Mucosa of descending colon (tissue), 3 donors: ENCODE results near the gene DAAM2. TPM values are rescaled to one million over a fixed set of nuclear protein-coding genes. Genes with fewer than 3 reads are reported as not detected.

ENCODE experiments used
- ATAC-seq: fragments of 200-7000 bp; cut with Tn5 transposase; one replicate; pipeline ENCODE4 v1.9.1; 2020; ENCODE audit warnings: mild to moderate bottlenecking, moderate library complexity
- DNase-seq, 3 donors: peaks; one replicate each; pipeline ENCODE4 v3.0.0-alpha.2; 2020
- H3K36me3 ChIP-seq: fragments of 200-600 bp; one replicate; pipeline ENCODE4 v1.8.0; 2021; ENCODE audit warnings: low read depth, mild to moderate bottlenecking
- H3K4me1 ChIP-seq: fragments of 200-600 bp; one replicate; pipeline ENCODE4 v1.8.0; 2021; ENCODE audit warnings: low read depth, mild to moderate bottlenecking
- H3K4me3 ChIP-seq: fragments of 200-600 bp; one replicate; pipeline ENCODE4 v1.8.0; 2021; ENCODE audit warnings: mild to moderate bottlenecking
- H3K9me3 ChIP-seq: fragments of 200-600 bp; one replicate; pipeline ENCODE4 v1.8.0; 2021; ENCODE audit warnings: mild to moderate bottlenecking
- CTCF ChIP-seq: fragments of 200-600 bp; IDR thresholded peaks from one replicate; pipeline ENCODE4 v1.8.0; 2022; ENCODE audit warnings: antibody characterized with exemption, mild to moderate bottlenecking
- intact Hi-C, 2 donors: fragments of 100-400 bp; cut with DNase I in 1 of 2; cut with micrococcal nuclease in 1 of 2; formaldehyde crosslinking; loops; one replicate each; pipeline versions ENCODE4 v1.11.0 to v1.11.1; 2022; cut with DNase I, micrococcal nuclease
- total RNA-seq, 3 donors: library from RNA; stranded (reverse); fragmentation: NEBNext Ultra II Directional in 2 of 3; extraction: Animal tissue kit (Norgen Biotek cat#: 25700) in 2 of 3; gene quantifications; one replicate each; pipeline versions ENCODE4 v1.2.1 to v1.2.4, GENCODE V29; 2021 to 2023
- donor health status: DM: no; HTN: no; CAD: no; lungs with moderate emphysema.
- donor health status: DM: no; HTN: no; CAD: no.
- donor health status: DM: no; HTN: yes; CAD: no.

The DAAM2 gene
- total RNA-seq, 3 donors from 2014 or later, result 6.1 to 27.8 (median 9.1) TPM

DNA sequence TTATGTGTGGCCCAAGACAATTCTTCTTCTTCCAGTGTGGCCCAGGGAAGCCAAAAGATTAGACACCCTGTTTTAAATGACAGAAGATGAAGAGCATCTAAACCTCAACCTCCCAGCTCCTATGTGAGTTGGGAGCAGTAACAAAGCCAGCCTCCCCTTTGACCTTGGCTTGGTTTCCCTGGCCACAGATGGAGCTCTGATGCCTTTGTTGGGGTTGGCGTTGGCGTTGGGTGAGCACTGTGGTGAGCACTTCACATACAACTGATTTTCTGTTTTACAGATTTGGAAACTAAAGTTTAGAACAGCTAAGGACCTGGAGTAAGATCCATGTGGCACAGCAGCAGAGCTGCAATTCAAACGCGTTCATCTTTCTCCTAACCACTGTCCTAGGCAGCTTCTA, 22.1 kb downstream of the DAAM2 start:
- ATAC-seq (no peak), DNase-seq (no peak)
- intact Hi-C loops, result no loop called here
- H3K4me1 ChIP-seq, result no peaks in the 10 kb centered on the region
- no peaks in the 10 kb centered on the region for H3K9me3 ChIP-seq
- H3K4me3 ChIP-seq, result no peak overlapping the region
- no peak for TF ChIP-seq CTCF
- no peaks in the 10 kb centered on the region for H3K36me3 ChIP-seq

DNA sequence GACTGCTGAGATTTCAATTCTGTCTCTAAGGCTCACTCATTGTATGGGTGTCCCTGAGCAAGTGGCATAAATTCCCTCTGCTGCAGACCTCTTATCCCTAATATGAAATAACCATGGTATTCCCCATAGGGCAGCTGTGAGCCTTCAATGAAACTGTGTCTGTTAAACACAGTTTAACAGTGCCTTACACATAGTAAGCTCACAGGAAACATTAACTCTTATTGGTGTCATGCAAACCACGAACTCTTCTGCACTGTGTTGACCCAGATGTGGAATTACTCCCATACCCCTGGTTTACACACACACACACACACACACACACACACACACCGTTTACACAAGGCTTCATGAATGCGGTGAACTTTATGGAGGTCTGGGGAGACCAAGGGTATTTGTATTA, 23.2 kb downstream of the DAAM2 start:
- Histone ChIP-seq H3K4me1 (no peaks in the 10 kb centered on the region), H3K9me3 (no peaks in the 10 kb centered on the region), H3K4me3 (no peak overlapping the region), H3K36me3 (no peaks in the 10 kb centered on the region)
- intact Hi-C loops, result no loop called here
- no peak for TF ChIP-seq CTCF
- ATAC-seq, result no peak
- DNase-seq, result no peak

DNA sequence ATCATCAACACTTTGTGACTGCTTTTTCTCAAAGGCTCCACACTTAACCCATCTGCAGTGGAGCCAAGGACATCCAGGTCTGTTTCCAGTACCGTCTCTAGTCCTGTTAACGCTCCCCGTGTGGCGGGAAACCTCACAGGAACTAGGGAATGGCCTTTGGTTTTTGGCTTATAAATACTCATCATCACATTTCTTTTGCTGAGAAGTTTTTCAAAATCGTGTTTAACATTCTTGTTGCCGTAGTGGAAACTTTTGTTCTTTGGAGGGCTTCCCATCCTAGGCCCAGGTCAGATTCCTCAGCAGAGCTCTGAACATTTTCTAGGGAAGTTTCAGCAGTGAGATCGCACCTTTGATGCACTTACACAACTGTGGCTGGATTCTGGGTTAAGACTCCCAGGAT, 24.6 kb downstream of the DAAM2 start:
- no peak for TF ChIP-seq CTCF
- no peaks in the 10 kb centered on the region for H3K4me1 ChIP-seq
- ATAC-seq (no peak), DNase-seq (no peak)
- intact Hi-C loops, result no loop called here
- H3K36me3 ChIP-seq, result no peaks in the 10 kb centered on the region
- H3K9me3 ChIP-seq, result no peaks in the 10 kb centered on the region
- no peak overlapping the region for H3K4me3 ChIP-seq

DNA sequence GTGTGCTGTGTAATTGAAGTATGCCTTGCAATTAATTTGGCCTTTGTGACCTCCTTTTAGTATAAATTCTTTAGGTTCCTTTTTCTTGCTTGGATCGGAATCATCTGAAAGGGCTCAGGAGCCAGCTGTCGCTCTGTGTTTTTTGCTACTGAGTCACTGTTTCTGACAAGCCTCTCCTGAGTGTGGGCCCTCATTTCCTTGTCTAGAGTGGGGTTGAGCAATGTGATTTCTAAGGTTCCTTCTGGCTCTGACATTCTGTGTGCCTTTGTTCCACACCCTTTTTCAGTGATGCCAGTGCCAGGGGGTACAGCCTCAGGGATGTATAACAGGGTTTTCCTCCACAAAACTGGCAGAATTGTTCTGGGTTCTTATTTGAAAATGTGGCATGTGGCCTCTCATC, 26.5 kb downstream of the DAAM2 start:
- no peak for ATAC-seq
- no peak for TF ChIP-seq CTCF
- Histone ChIP-seq H3K9me3 (no peaks in the 10 kb centered on the region), H3K4me3 (no peak overlapping the region), H3K36me3 (no peaks in the 10 kb centered on the region), H3K4me1 (no peaks in the 10 kb centered on the region)
- intact Hi-C loops, result no loop called here
- no peak for DNase-seq

GRCh38 chr6:39819228-39819627, 27.1 kb downstream of the DAAM2 start:
- no peaks in the 10 kb centered on the region for H3K4me1 ChIP-seq
- ATAC-seq, result no peak
- H3K9me3 ChIP-seq, result no peaks in the 10 kb centered on the region
- H3K36me3 ChIP-seq, result no peaks in the 10 kb centered on the region
- DNase-seq, result no peak
- no peak for TF ChIP-seq CTCF
- no peak overlapping the region for H3K4me3 ChIP-seq
- intact Hi-C loops, result no loop called here

DNA sequence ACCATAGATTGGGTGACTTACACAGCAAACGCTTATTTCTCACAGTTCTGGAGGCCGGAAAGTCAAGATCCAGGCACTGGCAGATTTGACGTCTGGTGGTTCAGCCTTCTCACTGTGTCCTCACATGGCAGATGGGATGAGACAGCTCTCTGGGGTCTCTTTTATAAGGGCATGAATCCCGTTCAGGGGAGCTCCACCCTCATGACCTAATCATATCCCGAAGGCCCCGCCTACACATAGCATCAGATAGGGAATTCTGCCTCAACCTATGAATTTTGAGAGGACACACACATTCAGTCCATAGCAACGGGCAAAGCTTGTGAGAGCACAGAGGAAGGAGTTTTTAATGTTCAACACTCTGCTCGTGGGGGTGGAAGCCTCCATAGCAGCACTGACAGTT, 27.5 kb downstream of the DAAM2 start:
- no peaks in the 10 kb centered on the region for H3K36me3 ChIP-seq
- no peaks in the 10 kb centered on the region for H3K9me3 ChIP-seq
- no peak for TF ChIP-seq CTCF
- no peak overlapping the region for H3K4me3 ChIP-seq
- no peak for ATAC-seq
- H3K4me1 ChIP-seq, result no peaks in the 10 kb centered on the region
- no peak for DNase-seq
- intact Hi-C loops, result no loop called here
